KG1 (cell line): ENCODE measurements around the gene FA2H.
A peak's percentile ranks its signal among the peaks of the same experiment; 100 is the strongest.
"Not testable (repeated sequence)": the region's sequence is repeated elsewhere in the genome, so short reads cannot be mapped to it uniquely, and the experiment has no call there.

Experiments used
- DNase-seq: peaks from one replicate; lab custom pipeline; 2025; lab: John Stamatoyannopoulos, UW

The FA2H gene

GRCh38 chr16:74679983-74680382 is 94.6 kb downstream of the FA2H start:
- no peak for DNase-seq

GRCh38 chr16:74677868-74678267 is 96.8 kb downstream of the FA2H start:
- DNase-seq, result no peak

- no peak for DNase-seq
These were observed 100.7 kb downstream of the FA2H start for GRCh38 chr16:74673876-74674275.

GRCh38 chr16:74668877-74669276 is 105.7 kb downstream of the FA2H start:
- DNase-seq, result not testable (repeated sequence)

GRCh38 chr16:74667255-74667700 is 107.3 kb downstream of the FA2H start:
- no peak for DNase-seq

GRCh38 chr16:74666425-74667254 is 108.0 kb downstream of the FA2H start, which contains the start of gene RFWD3:
TSS of gene RFWD3 (minus strand) at chr16:74666877. CDS start at chr16:74661449, 5,428 bp downstream.
- DNase-seq, result peak; percentile 88

- DNase-seq, result no peak
These were observed 108.6 kb downstream of the FA2H start for GRCh38 chr16:74666010-74666421.
